Retina (tissue), 1 donor: ENCODE measurements around the gene WNT16.
"Not testable (repeated sequence)": the region's sequence is repeated elsewhere in the genome, so short reads cannot be mapped to it uniquely, and the experiment has no call there.

Experiments used
- DNase-seq: peaks from one replicate; pipeline ENCODE4 v3.0.0-alpha.2; 2016

WNT16 gene

DNA sequence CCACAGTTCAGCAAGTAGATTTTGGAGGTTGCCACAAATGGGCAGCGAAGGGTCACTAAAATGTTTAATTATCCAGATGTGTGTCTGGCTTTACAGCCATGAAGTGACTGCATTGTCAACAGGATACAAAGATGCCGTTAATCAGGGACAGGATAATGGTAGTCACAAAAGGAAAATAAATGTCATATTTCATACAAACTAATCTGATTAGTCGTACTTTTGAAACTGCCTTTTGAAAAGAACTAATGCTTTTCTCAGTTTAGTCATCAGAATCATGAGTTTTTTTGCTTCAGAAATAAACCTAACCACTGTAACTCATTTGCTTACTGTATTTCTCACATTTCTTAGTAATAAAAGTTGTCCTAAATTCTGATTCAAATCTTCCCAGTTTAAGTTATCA is 22.2 kb upstream of the WNT16 start:
- no peak for DNase-seq

DNA sequence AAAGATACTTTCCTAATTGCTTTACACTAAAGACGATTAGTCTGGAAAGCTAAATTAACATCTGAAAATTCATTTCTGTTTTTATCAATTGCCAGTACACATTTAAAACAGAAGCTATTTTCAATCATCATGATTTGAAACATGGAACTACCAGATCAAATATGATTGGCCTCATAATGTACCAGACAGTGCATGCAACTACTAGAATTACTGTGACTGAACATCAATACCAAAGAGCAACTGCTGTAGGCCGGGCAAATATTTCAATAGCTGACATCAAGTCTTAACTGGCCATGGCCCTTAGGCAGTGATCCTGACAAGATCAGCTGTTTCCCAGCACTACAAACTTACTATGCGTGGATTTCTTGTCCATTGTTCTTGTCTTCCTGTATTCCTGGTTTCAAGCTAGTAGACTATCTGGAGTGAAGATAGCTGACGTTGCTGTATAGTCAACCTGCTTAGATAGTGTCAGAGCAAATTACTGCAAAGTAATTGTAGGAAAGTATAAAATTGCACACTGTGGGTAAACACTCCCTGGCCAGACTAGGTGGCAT is 21.7 kb upstream of the WNT16 start:
- DNase-seq: no peak

- DNase-seq: no peak
Measured at GRCh38 chr7:121313220-121313792, 15.5 kb upstream of the WNT16 start.

GRCh38 chr7:121313793-121314676 is 14.8 kb upstream of the WNT16 start:
- no peak for DNase-seq

- DNase-seq: not testable (repeated sequence)
Measured at GRCh38 chr7:121315170-121315569, 13.6 kb upstream of the WNT16 start.

DNA sequence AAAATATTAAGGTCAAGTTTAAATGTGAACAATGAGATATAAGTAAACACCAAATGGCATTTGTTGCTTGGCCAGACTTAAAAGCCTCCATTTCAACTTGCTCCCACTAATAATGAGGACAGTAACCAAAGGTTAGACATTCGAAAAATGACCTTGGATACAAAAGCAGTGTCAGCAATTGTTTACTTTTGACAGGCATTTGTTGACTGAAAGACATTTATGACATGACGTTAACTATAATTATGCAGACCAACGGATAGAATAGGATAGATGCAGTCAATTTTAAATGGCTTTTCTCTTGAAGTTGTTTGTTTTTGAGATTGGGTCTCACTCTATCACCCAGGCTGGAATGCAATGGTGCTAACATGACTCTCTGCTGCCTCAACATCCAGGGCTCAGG is 6.3 kb upstream of the WNT16 start:
- DNase-seq: no peak

GRCh38 chr7:121323515-121324302 is 5.1 kb upstream of the WNT16 start:
- DNase-seq: no peak

DNA sequence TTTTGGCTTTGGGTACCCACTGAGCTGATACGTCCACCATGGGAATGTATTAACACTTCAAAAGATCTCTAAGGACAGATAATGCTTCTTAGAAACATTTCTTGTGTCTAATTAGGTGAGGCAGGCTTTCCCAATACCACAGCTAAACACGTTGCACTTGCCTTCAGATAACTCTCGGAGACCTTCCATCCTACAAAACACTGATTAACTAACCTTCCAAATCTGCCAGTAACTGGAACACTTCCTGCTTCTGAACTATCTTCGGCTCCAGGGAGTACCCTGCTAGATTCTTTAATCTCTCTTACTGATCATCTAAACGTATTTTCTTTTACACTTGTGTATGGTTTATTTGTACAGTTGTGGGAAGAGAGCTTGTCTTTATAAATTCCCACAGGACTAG is 1.1 kb upstream of the WNT16 start:
- no peak for DNase-seq

DNA sequence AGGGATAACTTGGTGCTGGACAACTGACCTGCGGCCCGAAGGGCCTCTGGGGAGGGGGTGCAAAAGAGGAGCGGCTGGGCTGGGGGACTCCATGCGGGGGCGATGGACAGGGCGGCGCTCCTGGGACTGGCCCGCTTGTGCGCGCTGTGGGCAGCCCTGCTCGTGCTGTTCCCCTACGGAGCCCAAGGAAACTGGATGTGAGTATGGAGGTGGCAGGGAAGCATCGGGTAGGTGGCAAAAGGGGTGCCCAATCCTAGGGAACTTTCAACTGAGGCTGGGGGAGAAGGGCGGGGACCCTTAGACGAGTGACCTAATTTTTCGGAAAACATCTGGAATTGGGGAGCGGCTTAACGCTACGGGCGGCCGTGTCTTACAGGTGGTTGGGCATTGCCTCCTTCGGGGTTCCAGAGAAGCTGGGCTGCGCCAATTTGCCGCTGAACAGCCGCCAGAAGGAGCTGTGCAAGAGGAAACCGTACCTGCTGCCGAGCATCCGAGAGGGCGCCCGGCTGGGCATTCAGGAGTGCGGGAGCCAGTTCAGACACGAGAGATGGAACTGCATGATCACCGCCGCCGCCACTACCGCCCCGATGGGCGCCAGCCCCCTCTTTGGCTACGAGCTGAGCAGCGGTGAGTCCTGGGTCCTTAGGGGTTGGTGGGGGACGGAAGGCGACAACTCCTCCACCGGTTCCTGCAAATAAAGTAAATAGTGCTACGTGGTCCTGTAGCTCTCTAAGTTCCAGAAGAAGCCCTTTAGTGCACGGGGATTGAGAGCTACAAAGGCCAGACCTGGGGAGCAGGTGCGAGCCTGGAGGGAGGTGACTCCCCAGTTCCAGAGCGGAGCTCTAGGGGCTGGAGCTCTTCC is 622 bp downstream of the WNT16 start:
- peak; percentile 67 for DNase-seq

GRCh38 chr7:121330053-121330833 is 1.4 kb downstream of the WNT16 start:
- peak; percentile 72 for DNase-seq

- no peak for DNase-seq
Measured at GRCh38 chr7:121331048-121331447, 2.2 kb downstream of the WNT16 start.

DNA sequence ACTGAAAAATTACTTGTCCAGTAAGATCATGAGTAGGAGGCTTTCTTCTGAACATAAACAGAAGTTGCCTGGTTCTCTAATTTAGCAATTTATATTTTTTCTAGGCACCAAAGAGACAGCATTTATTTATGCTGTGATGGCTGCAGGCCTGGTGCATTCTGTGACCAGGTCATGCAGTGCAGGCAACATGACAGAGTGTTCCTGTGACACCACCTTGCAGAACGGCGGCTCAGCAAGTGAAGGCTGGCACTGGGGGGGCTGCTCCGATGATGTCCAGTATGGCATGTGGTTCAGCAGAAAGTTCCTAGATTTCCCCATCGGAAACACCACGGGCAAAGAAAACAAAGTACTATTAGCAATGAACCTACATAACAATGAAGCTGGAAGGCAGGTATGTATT is 2.8 kb downstream of the WNT16 start:
- DNase-seq: no peak

DNA sequence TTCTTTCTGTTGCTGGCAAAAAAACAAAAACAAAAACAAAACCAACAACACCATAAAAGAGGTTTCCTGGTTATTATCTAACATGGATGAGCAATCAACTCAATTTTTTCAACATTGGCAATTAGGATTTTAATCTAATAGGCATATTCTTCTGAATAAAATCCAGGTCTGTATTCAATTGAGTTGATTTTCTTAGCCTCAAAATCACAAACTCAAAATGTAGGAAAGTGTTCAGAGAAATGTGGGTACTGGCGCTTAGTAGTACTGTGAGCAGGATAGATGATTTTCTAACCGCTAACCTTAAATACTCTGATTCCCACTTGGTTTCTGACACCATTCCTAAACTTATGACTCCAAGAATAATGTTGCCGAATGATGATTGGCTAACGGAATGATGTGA is 5.6 kb downstream of the WNT16 start:
- no peak for DNase-seq

- no peak for DNase-seq
Measured at GRCh38 chr7:121334875-121335648, 6.3 kb downstream of the WNT16 start.

DNA sequence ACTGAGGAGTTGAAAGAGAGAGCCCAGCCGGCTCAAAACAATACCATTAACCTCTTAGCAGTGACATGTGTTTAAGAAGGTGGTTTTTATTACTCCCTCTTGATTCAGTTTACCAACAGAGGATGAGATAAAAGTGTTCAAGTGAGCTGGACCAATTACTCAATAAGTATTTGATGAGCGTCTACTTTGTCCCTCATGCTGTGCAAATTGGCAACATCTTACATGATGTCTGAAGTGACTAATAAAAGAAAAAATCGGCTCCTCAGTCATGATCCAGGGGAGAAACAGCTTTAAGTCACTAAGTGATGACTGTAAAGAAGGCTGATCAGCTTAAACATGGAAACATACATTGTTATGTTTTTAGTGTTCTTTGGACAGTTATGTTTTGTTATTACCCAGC is 7.8 kb downstream of the WNT16 start:
- no peak for DNase-seq

DNA sequence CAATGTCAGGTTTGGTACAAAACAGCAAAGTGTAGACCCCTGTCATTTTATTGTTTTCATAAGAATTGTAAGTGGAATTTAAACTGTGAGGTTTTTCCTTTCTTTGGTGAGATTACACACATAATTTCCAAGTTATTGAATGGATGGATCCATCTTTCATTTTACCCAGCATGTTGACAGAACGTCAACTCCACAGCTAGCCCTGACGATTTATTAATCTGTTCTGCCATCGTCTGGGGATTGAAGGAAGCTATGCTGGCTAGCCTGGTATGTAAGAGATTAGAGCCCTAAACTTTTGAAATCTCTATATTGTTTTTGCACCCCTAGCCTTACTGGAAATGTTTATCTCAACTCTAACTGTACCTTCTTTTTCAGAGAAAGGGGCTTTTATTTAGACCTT is 8.6 kb downstream of the WNT16 start:
- DNase-seq: no peak

GRCh38 chr7:121339082-121339481 is 10.3 kb downstream of the WNT16 start:
- DNase-seq: no peak

DNA sequence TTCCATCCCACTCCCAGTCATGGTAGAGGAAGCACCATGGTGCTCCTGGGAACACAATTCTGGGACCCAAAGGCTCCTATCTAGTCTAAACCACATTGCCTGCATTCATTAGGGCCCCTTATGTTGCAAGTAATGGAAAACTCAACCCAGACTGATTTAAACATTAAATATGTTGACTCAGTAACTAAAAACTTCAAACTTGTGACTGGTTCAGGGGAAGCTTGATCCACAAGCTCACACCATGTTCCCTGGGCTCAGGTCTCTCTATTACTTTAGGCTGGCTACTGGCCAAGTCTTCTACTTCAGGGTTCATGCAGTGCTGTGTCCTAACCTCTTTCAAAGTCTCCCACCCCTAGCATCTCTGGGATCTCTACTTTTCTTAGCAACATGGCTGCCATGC is 13.1 kb downstream of the WNT16 start:
- no peak for DNase-seq

- no peak for DNase-seq
Measured at GRCh38 chr7:121342631-121343030, 13.8 kb downstream of the WNT16 start.

DNA sequence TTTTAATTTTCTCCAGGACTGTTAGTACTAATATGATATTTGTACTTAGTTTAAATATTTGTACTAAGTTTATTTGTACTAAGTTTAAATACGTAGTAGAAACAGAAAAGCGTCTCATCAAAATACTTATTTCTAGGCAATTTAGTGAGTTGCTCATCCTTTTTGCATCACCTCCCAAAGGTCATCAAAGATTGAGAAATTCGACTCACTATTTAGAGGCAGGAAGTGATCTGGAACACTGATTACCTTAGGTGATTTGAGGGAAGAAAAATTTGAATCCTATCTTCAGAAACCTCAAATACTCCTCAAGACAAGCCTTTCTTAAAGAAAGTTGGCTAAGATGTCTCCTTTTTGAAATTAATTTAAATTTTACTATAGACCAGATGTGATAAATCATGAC is 14.5 kb downstream of the WNT16 start:
- no peak for DNase-seq

DNA sequence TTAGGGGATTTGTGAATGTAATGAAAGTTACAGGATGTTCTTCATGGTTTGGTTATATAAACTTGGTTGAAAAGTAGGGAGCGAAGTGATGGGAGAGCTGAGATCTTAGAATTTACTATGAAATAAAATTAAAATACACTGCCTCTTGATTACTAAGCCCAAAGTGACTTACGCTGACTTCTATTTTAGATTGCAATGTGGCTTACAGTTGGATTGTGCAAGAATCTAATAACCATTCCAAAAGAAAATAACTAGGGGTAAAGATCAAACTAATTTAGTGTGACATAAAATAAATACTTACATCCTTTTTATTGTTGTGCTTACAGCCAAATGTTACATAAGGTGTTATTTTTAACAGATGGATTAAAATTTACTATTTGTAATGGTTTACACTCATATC is 15.3 kb downstream of the WNT16 start:
- DNase-seq: no peak
